PC-3 (cell line): ENCODE data around the gene MFN1.

Source experiments
- CTCF ChIP-seq: fragments of 300-600 bp; sonication (generic); conservative IDR thresholded peaks from 2 replicates; pipeline ENCODE4 v1.5.1; 2017; ENCODE audit warnings: antibody characterized with exemption, low read depth, mild to moderate bottlenecking, low read length
- EZH2 ChIP-seq: fragments of 300-600 bp; sonication (generic); IDR thresholded peaks from one replicate; pipeline ENCODE4 v1.6.1; 2017; ENCODE audit warnings: antibody characterized with exemption, mild to moderate bottlenecking, low read length; ENCODE audit not compliant: unreplicated experiment
- EZH2phosphoT487 ChIP-seq: fragments of 300-600 bp; sonication (generic); IDR thresholded peaks from 2 replicates; pipeline ENCODE4 v1.6.1; 2018; ENCODE audit warnings: mild to moderate bottlenecking, antibody characterized with exemption, low read length, borderline replicate concordance

- TF ChIP-seq EZH2, result no peak
- TF ChIP-seq CTCF, result no peak
- TF ChIP-seq EZH2phosphoT487, result no peak
Measured at GRCh38 chr3:179398574-179399231, 51.2 kb downstream of the MFN1 start.
